Lung microvascular endothelial cell (primary cell): Measurements from ENCODE around the gene GADD45GIP1. TPM values are rescaled to one million over a fixed set of nuclear protein-coding genes. Genes with fewer than 3 reads are reported as not detected.
"Not testable (repeated sequence)": the region's sequence is repeated elsewhere in the genome, so short reads cannot be mapped to it uniquely, and the experiment has no call there.

Experiments used
- DNase-seq, 2 donors: peaks; one replicate each; pipeline versions ENCODE4 v3.0.0 to v3.0.0-alpha.2; 2010; ENCODE audit warnings: low read depth in 2 of 2
- total RNA-seq: library from RNA; depleted of rRNA; stranded (reverse); fragments of >200 nt; gene quantifications from 2 replicates; pipeline ENCODE4 v1.2.1, GENCODE V29; 2014

GADD45GIP1 gene
- total RNA-seq, 1 donor from 2014 or later = 18.5 TPM

- no peak for DNase-seq
Measured at GRCh38 chr19:12940897-12941296, 16.1 kb downstream of the GADD45GIP1 start.

DNA sequence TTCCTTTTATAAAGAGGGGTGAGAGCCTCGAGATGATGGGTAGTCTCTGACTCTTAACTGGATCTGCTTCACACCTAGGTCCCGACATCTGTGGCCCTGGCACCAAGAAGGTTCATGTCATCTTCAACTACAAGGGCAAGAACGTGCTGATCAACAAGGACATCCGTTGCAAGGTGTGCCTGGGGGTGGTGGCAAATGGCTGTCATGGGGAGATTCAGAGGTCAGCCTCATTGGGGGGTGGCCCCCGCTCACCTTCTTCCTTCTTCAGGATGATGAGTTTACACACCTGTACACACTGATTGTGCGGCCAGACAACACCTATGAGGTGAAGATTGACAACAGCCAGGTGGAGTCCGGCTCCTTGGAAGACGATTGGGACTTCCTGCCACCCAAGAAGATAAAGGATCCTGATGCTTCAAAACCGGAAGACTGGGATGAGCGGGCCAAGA lies 17.0 kb downstream of the GADD45GIP1 start:
- DNase-seq = no peak

- peak; percentile 48 to 55 for DNase-seq
Measured at GRCh38 chr19:12938779-12939601, 18.0 kb downstream of the GADD45GIP1 start.

GRCh38 chr19:12937927-12938778 lies 18.9 kb downstream of the GADD45GIP1 start, which contains the start of gene CALR:
Gene CALR (plus strand): TSS chr19:12938609. CDS start chr19:12938680, 71 bp downstream.
- DNase-seq = peak; percentile 100

- DNase-seq = peak; percentile 27 to 59
Measured at GRCh38 chr19:12937093-12937926, 19.7 kb downstream of the GADD45GIP1 start.

GRCh38 chr19:12936582-12936981 lies 20.4 kb downstream of the GADD45GIP1 start:
- no peak for DNase-seq

DNA sequence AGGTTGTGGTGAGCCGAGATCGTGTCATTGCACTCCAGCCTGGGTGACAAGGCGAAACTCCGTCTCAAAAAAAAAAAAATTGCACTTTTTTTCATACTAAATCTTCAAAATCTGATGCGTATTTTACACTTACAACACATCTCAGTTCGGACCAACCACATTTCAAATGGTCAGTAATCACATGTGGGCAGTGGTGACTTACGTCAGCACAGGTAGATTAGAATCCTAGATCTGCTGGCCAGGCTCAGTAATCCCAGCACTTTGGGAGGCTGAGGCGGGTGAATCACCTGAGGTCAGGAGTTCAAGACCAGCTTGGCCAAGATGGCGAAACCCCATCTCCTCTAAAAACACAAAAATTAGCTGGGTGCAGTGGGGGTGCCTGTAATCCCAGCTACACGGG lies 22.0 kb downstream of the GADD45GIP1 start:
- DNase-seq = no peak

DNA sequence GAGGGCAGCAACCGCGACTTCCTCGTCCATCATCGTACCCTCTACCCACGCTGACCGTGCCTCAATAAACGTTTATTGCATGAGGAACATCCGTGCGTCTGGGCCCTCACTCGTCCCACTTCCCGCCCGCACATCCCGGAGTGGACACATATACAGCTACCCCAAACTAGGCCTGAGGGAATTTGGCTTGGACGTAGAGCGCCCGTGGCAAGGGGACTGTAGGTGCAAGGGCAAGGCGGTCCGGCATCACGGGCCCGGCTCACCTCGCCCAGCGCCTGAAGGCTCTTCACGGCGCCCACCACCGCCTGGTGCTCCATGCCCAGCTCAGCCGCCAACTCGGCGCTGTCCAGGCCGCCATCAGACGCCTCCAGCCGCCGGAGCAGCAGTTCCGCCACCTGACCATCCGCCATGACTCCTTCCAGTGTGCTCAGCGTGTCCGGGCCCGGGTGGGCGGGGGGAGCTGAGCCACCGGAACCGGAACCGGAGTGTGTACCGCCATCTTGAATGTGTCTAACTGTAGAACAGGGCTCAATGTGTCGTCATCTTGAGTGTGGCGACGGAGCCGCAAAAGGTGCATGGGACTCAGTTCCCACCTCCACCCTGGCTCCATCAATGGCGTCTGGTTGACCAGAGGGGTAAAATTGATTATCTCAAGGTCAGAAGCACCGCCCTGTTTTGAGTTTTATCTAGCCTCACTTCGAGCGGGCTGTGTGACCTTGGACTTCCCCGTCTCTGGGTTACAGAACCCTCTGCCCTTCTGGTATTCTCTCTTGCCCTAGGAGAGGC lies 23.5 kb downstream of the GADD45GIP1 start, which contains the start of gene FARSA:
Gene FARSA (minus strand): TSS at position 425 of the 786 bp plus-strand sequence. CDS start 15 bp downstream, at position 410.
- peak; percentile 91 to 94 for DNase-seq

GRCh38 chr19:12932392-12933286 lies 24.4 kb downstream of the GADD45GIP1 start:
- DNase-seq = no peak

GRCh38 chr19:12930002-12930645 lies 26.9 kb downstream of the GADD45GIP1 start:
- no peak for DNase-seq

DNA sequence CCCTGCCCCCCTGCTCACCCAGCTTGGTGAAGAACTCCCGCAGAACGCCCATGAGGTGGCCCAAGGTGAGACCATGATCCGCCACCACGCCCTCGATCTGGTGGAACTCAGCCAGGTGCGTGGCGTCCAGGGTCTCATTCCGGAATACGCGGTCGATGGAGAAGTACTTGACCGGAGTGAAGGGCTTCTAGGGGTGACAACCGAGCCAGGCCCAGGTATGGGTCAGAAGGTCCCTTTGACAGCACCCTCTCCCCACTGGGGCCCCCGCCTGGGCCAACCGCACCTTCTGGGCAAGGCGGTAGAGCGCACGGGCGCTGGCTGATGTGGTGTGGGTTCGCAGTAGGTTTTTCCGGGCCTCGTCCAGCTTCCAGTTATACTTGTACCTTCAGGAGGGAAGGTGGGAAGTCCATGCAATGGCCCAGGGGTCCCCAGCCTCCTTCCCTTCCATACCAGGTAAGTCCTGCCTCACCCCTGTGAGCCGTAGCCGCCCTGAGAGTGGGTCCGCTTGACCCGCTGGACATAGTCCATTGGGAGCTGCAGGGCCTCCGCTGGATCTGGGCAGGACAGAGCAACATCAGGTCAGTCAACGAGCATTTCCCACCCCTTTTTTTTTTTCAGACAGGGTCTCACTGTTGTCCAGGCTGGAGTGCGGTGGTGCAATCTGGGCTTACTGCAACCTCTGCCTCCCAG lies 32.3 kb downstream of the GADD45GIP1 start:
- DNase-seq = no peak

- DNase-seq = no peak
Measured at GRCh38 chr19:12922959-12923358, 34.1 kb downstream of the GADD45GIP1 start.

DNA sequence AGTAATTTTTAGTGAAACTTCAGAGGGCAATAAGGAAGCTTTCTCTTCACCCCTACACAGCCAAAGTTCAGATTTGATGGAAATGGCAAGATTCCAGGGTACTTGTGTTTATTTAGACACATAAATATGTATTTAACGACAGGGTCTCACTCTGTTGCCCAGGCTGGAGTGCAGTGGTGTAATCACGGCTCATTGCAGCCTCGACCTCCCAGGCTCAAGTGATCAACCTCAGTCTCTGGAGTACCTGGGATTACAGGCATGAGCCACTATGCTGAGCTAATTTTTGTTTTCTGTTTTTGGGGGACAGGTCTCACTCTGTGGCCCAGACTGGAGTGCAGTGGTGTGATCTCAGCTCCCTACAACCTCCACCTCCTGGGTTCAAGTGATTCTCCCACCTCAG lies 36.0 kb downstream of the GADD45GIP1 start:
- no peak for DNase-seq

- DNase-seq = no peak
Measured at GRCh38 chr19:12918253-12918652, 38.8 kb downstream of the GADD45GIP1 start.

GRCh38 chr19:12915860-12916259 lies 41.2 kb downstream of the GADD45GIP1 start:
- not testable (repeated sequence) for DNase-seq

GRCh38 chr19:12913851-12914690 lies 43.0 kb downstream of the GADD45GIP1 start:
- peak in 1 of 2 donors; percentile 39 for DNase-seq

DNA sequence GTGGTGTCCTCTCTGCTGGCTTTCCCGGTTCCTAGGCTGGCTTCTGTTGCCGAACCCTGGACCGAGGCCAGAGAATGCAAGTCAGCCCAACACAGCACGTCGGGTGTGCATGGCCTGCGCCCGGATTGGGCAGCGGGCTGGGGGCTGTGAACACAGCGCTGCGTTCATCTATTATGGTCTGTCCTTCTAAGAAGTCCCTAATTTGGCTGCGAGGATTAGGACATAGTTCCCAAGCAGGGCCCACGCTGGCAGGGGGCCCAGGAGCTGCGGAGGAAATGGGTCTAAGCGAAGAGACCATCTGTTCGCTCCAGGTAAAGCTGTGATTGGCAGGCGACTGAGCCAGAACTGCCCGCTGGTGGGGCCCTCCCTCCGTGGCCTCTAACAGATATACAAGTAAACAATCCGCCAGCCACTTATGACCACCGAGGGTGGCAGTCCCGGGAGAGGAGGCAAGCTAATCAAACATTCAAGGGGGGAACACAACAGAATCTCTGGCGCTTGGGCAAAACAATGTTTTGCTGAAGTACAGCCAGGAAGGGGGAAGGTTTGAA lies 43.9 kb downstream of the GADD45GIP1 start:
- peak; percentile 16 to 66 for DNase-seq
